ENCODE measurements around the gene PERM1. TPM values are rescaled to one million over a fixed set of nuclear protein-coding genes. Genes with fewer than 3 reads are reported as not detected.

The PERM1 gene
- total RNA-seq, 4 donors from 2014 or later, result 0.35 TPM; not detected in 3

- Histone ChIP-seq H3K27ac (peak overlapping the region in 3 of 4 donors; percentile 63 to 96 (median 88)), H3K27me3 (no peaks in the 10 kb centered on the region), H3K36me3 (no peaks in the 10 kb centered on the region), H3K9me3 (no peaks in the 10 kb centered on the region), H3K4me3 (peak overlapping the region in 2 of 4 donors; percentile 48 to 51), H3K4me1 (peaks cover 3 to 36% (median 10%) of the 10 kb centered on the region in 4 donors)
- DNase-seq, result peak in 2 of 3 donors; percentile 90 to 91
- peak; percentile 62 to 73 for TF ChIP-seq POLR2A (IDR thresholded peaks at IDR 0.05)
- TF ChIP-seq, protein P1, sequence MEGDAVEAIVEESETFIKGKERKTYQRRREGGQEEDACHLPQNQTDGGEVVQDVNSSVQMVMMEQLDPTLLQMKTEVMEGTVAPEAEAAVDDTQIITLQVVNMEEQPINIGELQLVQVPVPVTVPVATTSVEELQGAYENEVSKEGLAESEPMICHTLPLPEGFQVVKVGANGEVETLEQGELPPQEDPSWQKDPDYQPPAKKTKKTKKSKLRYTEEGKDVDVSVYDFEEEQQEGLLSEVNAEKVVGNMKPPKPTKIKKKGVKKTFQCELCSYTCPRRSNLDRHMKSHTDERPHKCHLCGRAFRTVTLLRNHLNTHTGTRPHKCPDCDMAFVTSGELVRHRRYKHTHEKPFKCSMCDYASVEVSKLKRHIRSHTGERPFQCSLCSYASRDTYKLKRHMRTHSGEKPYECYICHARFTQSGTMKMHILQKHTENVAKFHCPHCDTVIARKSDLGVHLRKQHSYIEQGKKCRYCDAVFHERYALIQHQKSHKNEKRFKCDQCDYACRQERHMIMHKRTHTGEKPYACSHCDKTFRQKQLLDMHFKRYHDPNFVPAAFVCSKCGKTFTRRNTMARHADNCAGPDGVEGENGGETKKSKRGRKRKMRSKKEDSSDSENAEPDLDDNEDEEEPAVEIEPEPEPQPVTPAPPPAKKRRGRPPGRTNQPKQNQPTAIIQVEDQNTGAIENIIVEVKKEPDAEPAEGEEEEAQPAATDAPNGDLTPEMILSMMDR (IDR thresholded peaks at IDR 0.05), result no peak
These were observed 24.6 kb upstream of the PERM1 start for GRCh38 chr1:1006305-1007159.

DNA sequence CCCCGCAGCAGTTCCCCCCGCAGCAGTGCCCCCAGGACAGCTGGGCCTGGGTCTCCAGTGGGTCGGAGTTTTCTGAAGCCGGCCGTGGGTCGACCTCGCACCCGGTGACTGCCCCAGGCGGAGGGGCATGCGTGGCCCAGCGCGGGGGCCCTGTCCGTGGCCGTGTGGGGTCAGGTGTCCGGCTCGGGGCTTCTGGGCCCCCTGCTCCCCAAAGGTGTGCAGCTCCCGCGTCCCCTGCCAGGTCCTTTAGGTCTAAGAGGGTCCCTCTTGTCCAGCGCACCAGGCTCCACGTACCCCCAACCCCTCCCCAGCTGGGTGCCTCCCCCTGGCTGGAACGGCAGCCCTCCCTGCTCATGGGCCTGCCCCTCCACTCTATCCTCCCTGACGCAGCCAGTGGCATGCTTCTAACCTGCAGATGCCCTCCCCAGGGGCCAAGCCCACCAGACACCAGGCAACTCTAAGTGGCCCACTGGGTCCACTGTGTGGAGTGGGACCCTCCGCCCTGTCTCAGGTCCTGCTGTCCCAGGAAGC lies 23.9 kb upstream of the PERM1 start:
- H3K4me3 ChIP-seq, result peak overlapping the region in 2 of 4 donors; percentile 48 to 51
- H3K9me3 ChIP-seq, result no peaks in the 10 kb centered on the region
- H3K27ac ChIP-seq, result peak overlapping the region in 3 of 4 donors; percentile 63 to 96 (median 88)
- H3K36me3 ChIP-seq, result no peaks in the 10 kb centered on the region
- no peaks in the 10 kb centered on the region for H3K27me3 ChIP-seq
- peak in 1 of 3 donors; percentile 46 for DNase-seq
- H3K4me1 ChIP-seq, result peaks cover 3 to 43% (median 14%) of the 10 kb centered on the region in 4 donors
- TF ChIP-seq, protein P1 (IDR thresholded peaks at IDR 0.05), result no peak

DNA sequence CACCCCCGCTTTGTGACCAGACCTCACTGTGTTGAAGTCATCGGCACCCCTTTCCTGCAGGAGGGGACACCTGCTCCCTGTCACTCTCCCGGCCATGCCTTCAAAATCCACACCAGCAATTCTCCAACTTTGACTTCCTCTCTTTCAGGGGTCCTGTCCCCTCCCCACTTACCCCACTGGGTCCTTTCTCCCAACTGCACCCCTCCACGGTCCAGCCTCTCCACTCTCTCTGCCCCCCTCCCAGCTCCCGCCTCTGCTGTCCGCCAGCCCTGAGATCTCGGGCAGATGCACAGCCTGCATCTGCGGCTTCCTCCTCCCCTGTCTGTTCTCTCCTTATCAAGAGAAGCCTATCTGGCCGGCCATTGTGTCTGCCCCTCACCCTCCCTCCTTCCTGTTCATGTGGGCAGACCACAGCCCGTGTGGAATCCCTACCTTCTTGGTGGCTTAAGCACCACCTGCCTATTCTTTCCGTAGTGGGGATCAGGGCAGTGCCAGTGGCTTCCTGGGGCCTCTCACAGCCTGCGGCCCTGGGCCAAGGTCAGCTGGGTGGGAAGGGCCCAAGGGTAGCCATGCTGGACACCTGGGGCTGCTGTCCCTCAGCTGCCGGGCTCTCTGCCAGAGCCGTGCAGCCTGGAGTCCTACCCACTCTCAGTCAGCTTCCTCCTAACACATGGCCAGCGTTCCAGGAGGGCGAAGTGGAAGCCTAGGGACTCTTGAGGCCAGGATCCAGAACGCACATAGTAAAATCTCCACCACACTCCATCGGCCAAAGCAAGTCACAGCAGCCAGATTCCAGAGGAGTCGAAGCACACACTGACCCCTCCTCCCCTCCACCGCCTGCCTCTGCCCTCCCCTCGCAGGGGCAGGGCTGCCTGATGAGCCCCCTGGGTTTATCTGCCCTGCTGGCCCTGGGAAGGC lies 23.1 kb upstream of the PERM1 start:
- Histone ChIP-seq H3K4me1 (peaks cover 3 to 51% (median 18%) of the 10 kb centered on the region in 4 donors), H3K4me3 (peak overlapping the region in 2 of 4 donors; percentile 48 to 51), H3K27ac (peak overlapping the region in 3 of 4 donors; percentile 63 to 96 (median 88)), H3K9me3 (no peaks in the 10 kb centered on the region), H3K36me3 (no peaks in the 10 kb centered on the region), H3K27me3 (peaks cover 0 to 2% of the 10 kb centered on the region in 2 donors)
- DNase-seq, result peak in 1 of 3 donors; percentile 68
- peak in 1 of 2 donors; percentile 7 for TF ChIP-seq POLR2A (IDR thresholded peaks at IDR 0.05)
- TF ChIP-seq, protein P1 (IDR thresholded peaks at IDR 0.05), result no peak

DNA sequence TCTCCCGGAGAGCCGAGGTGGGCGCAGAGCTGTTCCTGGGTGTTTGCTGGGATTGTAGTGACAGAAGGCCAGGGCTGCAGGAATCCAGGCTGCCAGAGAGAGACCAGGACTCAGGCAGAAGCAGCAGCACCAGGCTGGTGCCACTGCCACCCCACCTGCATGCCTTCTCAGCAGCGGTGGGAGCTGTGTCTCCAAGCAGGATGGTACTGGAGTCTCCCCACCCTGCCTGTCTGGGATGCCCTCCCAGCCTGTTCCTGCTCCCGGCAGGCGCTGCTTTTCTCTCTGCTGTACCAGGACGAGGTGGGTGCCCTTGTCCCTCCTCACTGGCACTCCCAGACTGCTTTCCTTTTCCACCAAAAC lies 22.5 kb upstream of the PERM1 start:
- H3K27me3 ChIP-seq, result peaks cover 0 to 9% of the 10 kb centered on the region in 2 donors
- H3K27ac ChIP-seq, result no peak overlapping the region
- H3K4me3 ChIP-seq, result peak overlapping the region in 1 of 4 donors; percentile 48
- no peak for TF ChIP-seq POLR2A (IDR thresholded peaks at IDR 0.05)
- TF ChIP-seq, protein P1 (IDR thresholded peaks at IDR 0.05), result no peak
- H3K9me3 ChIP-seq, result no peaks in the 10 kb centered on the region
- peak in 1 of 3 donors; percentile 46 for DNase-seq
- peaks cover 3 to 56% (median 23%) of the 10 kb centered on the region in 4 donors for H3K4me1 ChIP-seq
- H3K36me3 ChIP-seq, result no peaks in the 10 kb centered on the region

Measured in Peyer's patch (tissue), 4 donors.